ENCODE results near the gene NUCKS1.

The NUCKS1 gene

GRCh38 chr1:205786601-205787000 is 36.6 kb upstream of the NUCKS1 start:
- Histone ChIP-seq H3K9ac (no peak overlapping the region), H3K27me3 (ENCODE audit: control insufficient read depth, insufficient read depth, low read length) (no peaks in the 10 kb centered on the region), H3K36me3 (ENCODE audit: control insufficient read depth, insufficient read depth, low read length) (no peaks in the 10 kb centered on the region), H3K79me2 (no peaks in the 10 kb centered on the region), H3K9me3 (ENCODE audit: control insufficient read depth, low read length) (no peaks in the 10 kb centered on the region), H3K4me2 (ENCODE audit: low read length) (no peak overlapping the region), H3K27ac (no peak overlapping the region), H3K4me3 (ENCODE audit: low read depth, low read length) (no peak overlapping the region), H2AFZ (no peak overlapping the region), H3K4me1 (no peaks in the 10 kb centered on the region)
- TF ChIP-seq CTCF (IDR thresholded peaks at IDR 0.05) = no peak

- H3K9ac ChIP-seq = no peak overlapping the region
These were observed 35.5 kb upstream of the NUCKS1 start for GRCh38 chr1:205785446-205785845.

GRCh38 chr1:205783904-205784303 is 33.9 kb upstream of the NUCKS1 start:
- Histone ChIP-seq H3K79me2 (no peaks in the 10 kb centered on the region), H3K9ac (no peak overlapping the region), H3K27ac (no peak overlapping the region), H2AFZ (no peak overlapping the region), H3K4me1 (no peaks in the 10 kb centered on the region), H3K4me2 (ENCODE audit: low read length) (no peak overlapping the region), H3K4me3 (ENCODE audit: low read depth, low read length) (no peak overlapping the region), H3K27me3 (ENCODE audit: control insufficient read depth, insufficient read depth, low read length) (no peaks in the 10 kb centered on the region), H3K36me3 (ENCODE audit: control insufficient read depth, insufficient read depth, low read length) (no peaks in the 10 kb centered on the region), H3K9me3 (ENCODE audit: control insufficient read depth, low read length) (no peaks in the 10 kb centered on the region)
- TF ChIP-seq CTCF (IDR thresholded peaks at IDR 0.05) = no peak

More at GRCh38 chr1:205785446-205785845, 35.5 kb upstream of the NUCKS1 start:
- no peak overlapping the region for H3K4me2 ChIP-seq (ENCODE audit: low read length)
- no peaks in the 10 kb centered on the region for H3K4me1 ChIP-seq
- no peak for TF ChIP-seq CTCF (IDR thresholded peaks at IDR 0.05)
- H3K27me3 ChIP-seq (ENCODE audit: control insufficient read depth, insufficient read depth, low read length) = no peaks in the 10 kb centered on the region
- no peak overlapping the region for H3K27ac ChIP-seq
- H3K9me3 ChIP-seq (ENCODE audit: control insufficient read depth, low read length) = no peaks in the 10 kb centered on the region
- H3K36me3 ChIP-seq (ENCODE audit: control insufficient read depth, insufficient read depth, low read length) = no peaks in the 10 kb centered on the region
- no peak overlapping the region for H3K4me3 ChIP-seq (ENCODE audit: low read depth, low read length)
- no peak overlapping the region for H2AFZ ChIP-seq
- H3K79me2 ChIP-seq = no peaks in the 10 kb centered on the region

GRCh38 chr1:205783433-205783795 is 33.4 kb upstream of the NUCKS1 start:
- no peak for TF ChIP-seq CTCF (IDR thresholded peaks at IDR 0.05)
- Histone ChIP-seq H3K4me2 (ENCODE audit: low read length) (no peak overlapping the region), H3K27ac (no peak overlapping the region), H3K79me2 (no peaks in the 10 kb centered on the region), H3K27me3 (ENCODE audit: control insufficient read depth, insufficient read depth, low read length) (no peaks in the 10 kb centered on the region), H3K36me3 (ENCODE audit: control insufficient read depth, insufficient read depth, low read length) (no peaks in the 10 kb centered on the region), H3K4me3 (ENCODE audit: low read depth, low read length) (no peak overlapping the region), H3K9me3 (ENCODE audit: control insufficient read depth, low read length) (no peaks in the 10 kb centered on the region), H3K4me1 (no peaks in the 10 kb centered on the region), H2AFZ (no peak overlapping the region), H3K9ac (no peak overlapping the region)

GRCh38 chr1:205782627-205783432 is 32.8 kb upstream of the NUCKS1 start:
- Histone ChIP-seq H3K27me3 (ENCODE audit: control insufficient read depth, insufficient read depth, low read length) (no peaks in the 10 kb centered on the region), H3K27ac (no peak overlapping the region), H3K4me3 (ENCODE audit: low read depth, low read length) (no peak overlapping the region), H3K9ac (no peak overlapping the region), H3K79me2 (no peaks in the 10 kb centered on the region), H3K4me1 (no peaks in the 10 kb centered on the region), H2AFZ (no peak overlapping the region), H3K36me3 (ENCODE audit: control insufficient read depth, insufficient read depth, low read length) (no peaks in the 10 kb centered on the region), H3K4me2 (ENCODE audit: low read length) (no peak overlapping the region), H3K9me3 (ENCODE audit: control insufficient read depth, low read length) (no peaks in the 10 kb centered on the region)
- no peak for TF ChIP-seq CTCF (IDR thresholded peaks at IDR 0.05)

Data from parathyroid adenoma (tissue), 2 donors.